ENCODE measurements around the gene HLF.

- TF ChIP-seq CTCF (IDR thresholded peaks at IDR 0.05; ENCODE audit: low read length) (no peak), EZH2 (optimal IDR thresholded peaks at IDR 0.05; ENCODE audit: low read depth, low read length) (no peak), EZH2phosphoT487 (IDR thresholded peaks at IDR 0.05; ENCODE audit: low read length) (no peak)
Observed at GRCh38 chr17:55319933-55320593, 55.3 kb downstream of the HLF start.

Measured in MM.1S (cell line).